ENCODE measurements around the gene IL25. TPM values are rescaled to one million over a fixed set of nuclear protein-coding genes. Genes with fewer than 3 reads are reported as not detected.
"Not testable (repeated sequence)": the region's sequence is repeated elsewhere in the genome, so short reads cannot be mapped to it uniquely, and the experiment has no call there.

Gene IL25
- total and polyA plus RNA-seq, 8 donors, result not detected

GRCh38 chr14:23399591-23399990 lies 27.0 kb downstream of the IL25 start:
- DNase-seq (no peak), FAIRE-seq (no peak), ATAC-seq (no peak)
- Histone ChIP-seq H3K4me3 (no peak overlapping the region), H3K4me1 (no peaks in the 10 kb centered on the region), H3K36me3 (no peaks in the 10 kb centered on the region), H3K27ac (no peak overlapping the region), H3K27me3 (no peaks in the 10 kb centered on the region), H3K9me3 (no peaks in the 10 kb centered on the region)
- intact Hi-C loops (cut with DNase I), result no loop called here
- no peak for TF ChIP-seq CTCF (IDR thresholded peaks at IDR 0.05)
- 81 to 83% methylated on average over 6 of the region's 6 CpGs for WGBS, 2 donors

DNA sequence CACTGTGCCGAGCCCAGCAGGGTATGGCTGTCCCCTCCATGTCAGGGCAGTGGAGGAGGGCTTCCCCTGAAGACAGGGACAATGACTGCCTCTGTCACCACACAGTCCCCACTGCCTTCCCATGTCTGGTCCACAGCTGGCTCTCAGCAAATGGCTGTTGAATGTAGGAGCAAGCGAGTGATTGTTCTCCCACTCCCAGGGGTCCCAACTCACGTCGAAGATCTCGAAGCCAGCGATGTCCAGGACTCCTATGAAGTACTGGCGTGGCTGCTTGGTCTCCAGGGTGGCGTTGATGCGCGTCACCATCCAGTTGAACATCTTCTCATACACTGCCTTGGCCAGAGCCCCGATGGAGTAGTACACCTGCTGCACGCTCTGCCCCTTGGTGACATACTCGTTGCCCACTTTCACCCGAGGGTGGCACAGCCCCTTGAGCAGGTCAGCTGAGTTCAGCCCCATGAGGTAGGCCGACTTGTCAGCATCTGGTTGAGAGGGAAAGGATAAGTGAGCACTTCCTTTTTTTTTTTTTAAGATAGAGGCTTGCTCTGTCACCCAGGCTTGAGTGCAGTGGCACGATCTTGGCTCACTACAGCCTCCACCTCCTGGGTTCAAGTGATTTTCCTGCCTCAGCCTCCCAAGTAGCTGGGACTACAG lies 28.0 kb downstream of the IL25 start:
- intact Hi-C loops (cut with DNase I); ATAC-seq; DNase-seq; H3K9me3 ChIP-seq; H3K36me3 ChIP-seq; H3K4me3 ChIP-seq; H3K27ac ChIP-seq; H3K27me3 ChIP-seq; FAIRE-seq; H3K4me1 ChIP-seq: not testable (repeated sequence)
- WGBS, 2 donors, result 77 to 88% methylated on average over 16 of the region's 16 CpGs

GRCh38 chr14:23401291-23401690 lies 28.7 kb downstream of the IL25 start:
- intact Hi-C loops (cut with DNase I), result no loop called here
- DNase-seq (no peak), ATAC-seq (no peak), FAIRE-seq (no peak)
- no peaks in the 10 kb centered on the region for H3K4me1 ChIP-seq
- no peaks in the 10 kb centered on the region for H3K9me3 ChIP-seq
- WGBS, 2 donors, result 63 to 88% methylated on average over 4 of the region's 4 CpGs
- H3K4me3 ChIP-seq, result no peak overlapping the region
- no peaks in the 10 kb centered on the region for H3K36me3 ChIP-seq
- H3K27ac ChIP-seq, result no peak overlapping the region
- no peaks in the 10 kb centered on the region for H3K27me3 ChIP-seq
- no peak for TF ChIP-seq CTCF (IDR thresholded peaks at IDR 0.05)

DNA sequence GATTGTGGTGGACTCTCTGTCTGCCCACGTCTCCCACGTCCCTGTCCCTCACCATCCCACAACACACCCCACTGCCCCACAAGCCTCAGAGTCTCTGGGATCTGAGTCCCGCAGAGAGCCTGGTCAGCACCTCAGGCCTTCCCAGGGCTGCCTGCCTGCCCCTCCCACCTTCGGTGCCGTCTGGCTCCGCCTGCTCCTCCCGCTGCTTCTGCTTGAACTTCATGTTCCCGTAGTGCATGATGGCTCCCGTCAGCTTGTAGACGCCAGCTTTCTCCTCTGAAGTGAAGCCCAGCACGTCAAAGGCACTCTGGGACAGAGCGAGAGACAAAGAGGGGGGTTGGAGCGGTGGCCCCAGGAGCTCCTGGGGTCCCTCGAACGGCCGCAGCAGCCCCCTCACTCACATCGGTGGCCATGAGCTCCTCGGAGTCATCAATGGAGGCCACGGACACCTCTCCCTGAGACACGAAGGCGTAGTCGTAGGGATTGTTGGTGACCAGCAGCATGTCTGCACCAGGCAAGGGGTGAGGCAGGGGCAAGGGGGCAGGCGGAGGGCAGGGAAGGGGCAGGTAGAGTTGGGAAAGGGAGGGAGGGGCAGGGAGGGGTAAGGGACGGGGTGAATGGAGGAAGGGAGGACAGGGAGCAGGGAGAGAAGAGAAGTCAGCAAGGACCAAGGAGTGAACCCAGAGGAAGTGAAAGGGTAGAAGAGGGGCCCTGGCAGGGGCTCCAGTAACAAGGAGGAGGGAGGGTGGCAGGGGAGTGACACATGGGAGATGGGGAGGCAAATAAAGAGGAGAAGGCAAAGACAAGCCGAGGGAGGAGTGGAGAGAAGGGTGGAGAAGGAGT lies 29.9 kb downstream of the IL25 start:
- WGBS, 2 donors, result 42 to 50% methylated on average over 25 of the region's 25 CpGs
- Histone ChIP-seq H3K36me3 (no peaks in the 10 kb centered on the region), H3K27ac (no peak overlapping the region), H3K27me3 (no peaks in the 10 kb centered on the region), H3K4me1 (no peaks in the 10 kb centered on the region), H3K4me3 (no peak overlapping the region), H3K9me3 (no peaks in the 10 kb centered on the region)
- no peak for DNase-seq
- no peak for TF ChIP-seq CTCF (IDR thresholded peaks at IDR 0.05)
- no peak for FAIRE-seq
- intact Hi-C loops (cut with DNase I), result no loop called here
- ATAC-seq, result no peak

- 58 to 66% methylated on average over 7 of the region's 7 CpGs for WGBS, 2 donors
- DNase-seq, result no peak
- H3K27ac ChIP-seq, result no peak overlapping the region
- H3K4me3 ChIP-seq, result no peak overlapping the region
- ATAC-seq, result no peak
- no peaks in the 10 kb centered on the region for H3K27me3 ChIP-seq
- no peaks in the 10 kb centered on the region for H3K36me3 ChIP-seq
- FAIRE-seq, result no peak
- intact Hi-C loops (cut with DNase I), result no loop called here
- H3K9me3 ChIP-seq, result no peaks in the 10 kb centered on the region
- TF ChIP-seq CTCF (IDR thresholded peaks at IDR 0.05), result no peak
- no peaks in the 10 kb centered on the region for H3K4me1 ChIP-seq
Measured at GRCh38 chr14:23403139-23403438, 30.5 kb downstream of the IL25 start.
